Astrocyte (in vitro differentiated cells and primary cell): ENCODE data around the gene ZNF212. TPM values are rescaled to one million over a fixed set of nuclear protein-coding genes. Genes with fewer than 3 reads are reported as not detected.
A peak's percentile ranks its signal among the peaks of the same experiment; 100 is the strongest.

Source experiments
- DNase-seq: peaks from one replicate; pipeline ENCODE4 v3.0.0-alpha.2; 2010; ENCODE audit warnings: low read depth
- FAIRE-seq: peaks from 2 replicates; lab custom pipeline; 2011; peaks lifted over from hg19 to GRCh38; lab: Jason Lieb, UNC
- H2AFZ ChIP-seq: 2 replicates; pipeline ENCODE4 v1.6.0; 2012; ENCODE audit warnings: low read depth, low read length, inconsistent platforms
- H3K27ac ChIP-seq: 2 replicates; pipeline ENCODE4 v1.5.1; 2011; ENCODE audit warnings: low read depth, low read length, inconsistent platforms
- H3K27me3 ChIP-seq: 2 replicates; pipeline ENCODE4 v1.6.0; 2011; ENCODE audit warnings: low read length, inconsistent platforms; ENCODE audit not compliant: insufficient read depth
- H3K36me3 ChIP-seq: 2 replicates; pipeline ENCODE4 v1.5.1; 2011; ENCODE audit warnings: low read length, inconsistent platforms; ENCODE audit not compliant: insufficient read depth
- H3K4me1 ChIP-seq: 2 replicates; pipeline ENCODE4 v1.5.1; 2011; ENCODE audit warnings: low read length, inconsistent platforms; ENCODE audit not compliant: insufficient read depth
- H3K4me2 ChIP-seq: 2 replicates; pipeline ENCODE4 v1.6.0; 2012; ENCODE audit warnings: low read length, inconsistent platforms
- H3K4me3 ChIP-seq: 2 replicates; pipeline ENCODE4 v1.5.1; 2011; ENCODE audit warnings: low read depth, mild to moderate bottlenecking, low read length, inconsistent platforms; ENCODE audit not compliant: insufficient read depth
- H3K79me2 ChIP-seq: 2 replicates; pipeline ENCODE4 v1.6.0; 2012; ENCODE audit warnings: mild to moderate bottlenecking, low read length, inconsistent platforms; ENCODE audit not compliant: insufficient read depth
- H3K9ac ChIP-seq: 2 replicates; pipeline ENCODE4 v1.6.0; 2012; ENCODE audit warnings: mild to moderate bottlenecking, low read length, inconsistent platforms
- H3K9me3 ChIP-seq: 2 replicates; pipeline ENCODE4 v1.5.1; 2012; ENCODE audit warnings: low read depth, mild to moderate bottlenecking, low read length, inconsistent platforms; ENCODE audit not compliant: insufficient read depth
- H4K20me1 ChIP-seq: 2 replicates; pipeline ENCODE4 v1.6.0; 2012; ENCODE audit warnings: low read length, inconsistent platforms; ENCODE audit not compliant: insufficient read depth
- H3K27ac Mint-ChIP-seq: one replicate; pipeline ENCODE4 v1.8.0; 2021; ENCODE audit warnings: mild to moderate bottlenecking, mixed read lengths; ENCODE audit not compliant: unreplicated experiment
- H3K27me3 Mint-ChIP-seq: one replicate; pipeline ENCODE4 v1.8.0; 2021; ENCODE audit warnings: low read depth, mixed read lengths; ENCODE audit not compliant: unreplicated experiment
- H3K36me3 Mint-ChIP-seq: one replicate; pipeline ENCODE4 v1.8.0; 2021; ENCODE audit warnings: low read depth, mixed read lengths; ENCODE audit not compliant: unreplicated experiment
- H3K4me1 Mint-ChIP-seq: one replicate; pipeline ENCODE4 v1.8.0; 2021; ENCODE audit warnings: low read depth, mixed read lengths; ENCODE audit not compliant: unreplicated experiment
- H3K4me3 Mint-ChIP-seq: one replicate; pipeline ENCODE4 v1.8.0; 2021; ENCODE audit warnings: mild to moderate bottlenecking, moderate library complexity, mixed read lengths; ENCODE audit not compliant: unreplicated experiment
- H3K9me3 Mint-ChIP-seq: one replicate; pipeline ENCODE4 v1.8.0; 2021; ENCODE audit warnings: mild to moderate bottlenecking, mixed read lengths; ENCODE audit not compliant: unreplicated experiment
- CTCF ChIP-seq: IDR thresholded peaks from 2 replicates; pipeline ENCODE4 v1.5.1; 2011; ENCODE audit warnings: low read depth, mild to moderate bottlenecking, inconsistent platforms, low read length, moderate library complexity; ENCODE audit not compliant: insufficient read depth
- EZH2 ChIP-seq: IDR thresholded peaks from 2 replicates; pipeline ENCODE4 v1.6.1; 2012; ENCODE audit warnings: mild to moderate bottlenecking, low read length, inconsistent platforms; ENCODE audit not compliant: insufficient read depth
- total RNA-seq: library from RNA; stranded (reverse); gene quantifications from 2 replicates; pipeline ENCODE4 v1.2.1, GENCODE V29; 2021

ZNF212 gene
- total RNA-seq, 1 donor from 2014 or later = 8.2 TPM

GRCh38 chr7:149196151-149196704, 43.2 kb upstream of the ZNF212 start:
- Mint-ChIP-seq H3K36me3 (peaks cover 21% of the 10 kb centered on the region), H3K27me3 (peaks cover 3% of the 10 kb centered on the region), H3K27ac (peak overlapping the region; percentile 90), H3K4me1 (peaks cover 34% of the 10 kb centered on the region), H3K9me3 (no peaks in the 10 kb centered on the region), H3K4me3 (peak overlapping the region; percentile 97)
- H3K36me3 ChIP-seq = peaks cover 17% of the 10 kb centered on the region
- H3K4me2 ChIP-seq = peak overlapping the region; percentile 94
- peak overlapping the region; percentile 86 for H3K4me3 ChIP-seq
- DNase-seq = no peak
- H3K79me2 ChIP-seq = peaks cover 47% of the 10 kb centered on the region
- TF ChIP-seq EZH2 (no peak), CTCF (no peak)
- H3K27ac ChIP-seq = peak overlapping the region; percentile 79
- H3K4me1 ChIP-seq = peaks cover 32% of the 10 kb centered on the region
- H3K9ac ChIP-seq = peak overlapping the region; percentile 87
- FAIRE-seq = no peak
- H3K9me3 ChIP-seq = no peaks in the 10 kb centered on the region
- H2AFZ ChIP-seq = no peak overlapping the region
- H3K27me3 ChIP-seq = no peaks in the 10 kb centered on the region
- peaks cover 36% of the 10 kb centered on the region for H4K20me1 ChIP-seq

GRCh38 chr7:149196705-149197171, 42.7 kb upstream of the ZNF212 start:
- Histone ChIP-seq H3K79me2 (peaks cover 51% of the 10 kb centered on the region), H3K9ac (peak overlapping the region; percentile 87), H4K20me1 (peaks cover 37% of the 10 kb centered on the region), H3K4me2 (peak overlapping the region; percentile 94), H3K9me3 (no peaks in the 10 kb centered on the region), H3K36me3 (peaks cover 19% of the 10 kb centered on the region), H3K4me3 (peak overlapping the region; percentile 86), H3K27ac (peak overlapping the region; percentile 79), H3K27me3 (no peaks in the 10 kb centered on the region), H3K4me1 (peaks cover 32% of the 10 kb centered on the region), H2AFZ (no peak overlapping the region)
- peak overlapping the region; percentile 90 for H3K27ac Mint-ChIP-seq
- peaks cover 3% of the 10 kb centered on the region for H3K27me3 Mint-ChIP-seq
- peaks cover under 1% of the 10 kb centered on the region for H3K9me3 Mint-ChIP-seq
- TF ChIP-seq CTCF (no peak), EZH2 (no peak)
- peaks cover 35% of the 10 kb centered on the region for H3K4me1 Mint-ChIP-seq
- peak overlapping the region; percentile 97 for H3K4me3 Mint-ChIP-seq
- FAIRE-seq (no peak), DNase-seq (no peak)
- H3K36me3 Mint-ChIP-seq = peaks cover 23% of the 10 kb centered on the region

- TF ChIP-seq EZH2 (no peak), CTCF (no peak)
- Histone ChIP-seq H3K27ac (no peak overlapping the region), H3K4me2 (peak overlapping the region; percentile 14), H3K9me3 (no peaks in the 10 kb centered on the region), H3K4me3 (no peak overlapping the region), H3K9ac (peak overlapping the region; percentile 87), H3K36me3 (peaks cover 20% of the 10 kb centered on the region), H3K27me3 (no peaks in the 10 kb centered on the region), H4K20me1 (peaks cover 38% of the 10 kb centered on the region), H3K4me1 (peaks cover 32% of the 10 kb centered on the region), H2AFZ (no peak overlapping the region), H3K79me2 (peaks cover 57% of the 10 kb centered on the region)
- H3K4me1 Mint-ChIP-seq = peaks cover 39% of the 10 kb centered on the region
- no peak overlapping the region for H3K27ac Mint-ChIP-seq
- FAIRE-seq (no peak), DNase-seq (no peak)
- peaks cover 2% of the 10 kb centered on the region for H3K9me3 Mint-ChIP-seq
- H3K27me3 Mint-ChIP-seq = peaks cover 1% of the 10 kb centered on the region
- H3K36me3 Mint-ChIP-seq = peaks cover 26% of the 10 kb centered on the region
- H3K4me3 Mint-ChIP-seq = peak overlapping the region; percentile 67
Measured at GRCh38 chr7:149197675-149198074, 41.8 kb upstream of the ZNF212 start.
